ENCODE results near the gene STAM2.

The STAM2 gene

GRCh38 chr2:152068226-152068625, 107.3 kb downstream of the STAM2 start:
- DNase-seq: no peak

DNA sequence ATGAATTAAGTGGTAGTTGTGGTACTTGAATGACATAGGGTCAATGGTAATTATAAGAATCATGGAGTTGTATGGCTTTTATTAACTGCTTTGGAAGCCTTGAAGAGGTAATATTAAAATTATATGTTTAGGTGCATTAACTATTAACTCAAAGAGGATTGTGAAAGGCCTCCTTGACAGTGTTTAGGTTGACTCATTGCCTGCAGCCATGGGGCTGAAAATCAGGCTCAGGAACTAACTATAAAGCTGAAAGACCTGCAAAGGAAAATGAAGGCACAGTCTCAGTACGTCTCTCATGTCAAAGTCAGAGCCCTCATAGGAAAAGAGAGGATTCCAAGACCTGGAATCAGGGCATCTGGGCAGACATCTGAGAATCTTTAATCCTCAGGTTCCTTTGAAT, 107.7 kb downstream of the STAM2 start:
- DNase-seq: no peak

All from T-helper 2 cell (primary cell).